ENCODE results near the gene NELFB. TPM values are rescaled to one million over a fixed set of nuclear protein-coding genes. Genes with fewer than 3 reads are reported as not detected.

NELFB gene
- total RNA-seq, 1 experiment from 2014 or later, result 47.3 TPM

GRCh38 chr9:137273095-137273490, 18.0 kb downstream of the NELFB start:
- no peak for DNase-seq (ENCODE audit: low read depth, low spot score)
- in situ Hi-C loops (cut with HindIII; ENCODE audit: low pct_unique_long_range_greater_than_20kb, low sequenced_read_pairs), result no loop called here

DNA sequence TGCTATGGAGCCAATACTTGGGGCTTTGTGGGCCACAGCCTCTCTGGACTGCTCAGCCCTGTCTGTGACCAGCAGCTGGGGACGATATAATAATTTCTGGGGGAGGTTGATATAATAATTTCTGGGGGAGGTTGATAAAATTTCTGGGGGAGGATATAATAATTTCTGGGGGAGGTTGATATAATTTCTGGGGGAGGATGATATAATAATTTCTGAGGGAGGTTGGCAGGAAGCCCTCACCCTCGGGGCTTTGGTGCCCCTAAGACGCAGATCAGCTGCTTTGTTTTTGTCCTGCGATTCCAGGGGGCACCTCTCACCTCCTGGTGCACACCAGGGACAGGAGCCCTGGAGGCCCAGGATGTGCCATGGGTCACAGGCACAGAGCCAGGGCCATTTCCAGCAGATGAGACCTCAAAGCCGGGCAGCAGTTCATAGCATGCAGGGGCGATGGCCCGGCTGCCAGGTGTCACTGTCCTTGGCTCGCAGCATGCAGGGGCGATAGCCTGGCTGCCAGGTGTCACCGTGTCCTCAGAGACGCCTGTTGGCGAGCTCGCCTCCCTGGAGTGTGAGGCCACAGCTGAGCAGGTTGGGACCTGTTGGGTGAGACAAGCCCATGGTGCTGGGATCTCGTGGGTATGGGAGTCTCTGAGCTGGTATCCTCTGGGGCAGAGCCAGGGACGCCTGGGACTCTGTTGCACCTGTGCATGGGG, 18.6 kb downstream of the NELFB start:
- DNase-seq (ENCODE audit: low read depth, low spot score), result no peak
- in situ Hi-C loops (cut with HindIII; ENCODE audit: low pct_unique_long_range_greater_than_20kb, low sequenced_read_pairs), result no loop called here

- no peak for DNase-seq (ENCODE audit: low read depth, low spot score)
- in situ Hi-C loops (cut with HindIII; ENCODE audit: low pct_unique_long_range_greater_than_20kb, low sequenced_read_pairs), result no loop called here
These were observed 20.1 kb downstream of the NELFB start for GRCh38 chr9:137275203-137275587.

- in situ Hi-C loops (cut with HindIII; ENCODE audit: low pct_unique_long_range_greater_than_20kb, low sequenced_read_pairs), result no loop called here
- DNase-seq (ENCODE audit: low read depth, low spot score), result no peak
These were observed 20.7 kb downstream of the NELFB start for GRCh38 chr9:137275588-137276472.

GRCh38 chr9:137276473-137277328, 21.6 kb downstream of the NELFB start:
- in situ Hi-C loops (cut with HindIII; ENCODE audit: low pct_unique_long_range_greater_than_20kb, low sequenced_read_pairs), result no loop called here
- no peak for DNase-seq (ENCODE audit: low read depth, low spot score)

GRCh38 chr9:137277329-137278041, 22.4 kb downstream of the NELFB start, which contains the start of gene TOR4A:
Gene TOR4A (plus strand): TSS chr9:137277726. CDS start chr9:137278690, 964 bp downstream.
- DNase-seq (ENCODE audit: low read depth, low spot score), result no peak
- in situ Hi-C loops (cut with HindIII; ENCODE audit: low pct_unique_long_range_greater_than_20kb, low sequenced_read_pairs), result no loop called here

- in situ Hi-C loops (cut with HindIII; ENCODE audit: low pct_unique_long_range_greater_than_20kb, low sequenced_read_pairs), result no loop called here
- DNase-seq (ENCODE audit: low read depth, low spot score), result no peak
These were observed 23.1 kb downstream of the NELFB start for GRCh38 chr9:137278061-137278701.

DNA sequence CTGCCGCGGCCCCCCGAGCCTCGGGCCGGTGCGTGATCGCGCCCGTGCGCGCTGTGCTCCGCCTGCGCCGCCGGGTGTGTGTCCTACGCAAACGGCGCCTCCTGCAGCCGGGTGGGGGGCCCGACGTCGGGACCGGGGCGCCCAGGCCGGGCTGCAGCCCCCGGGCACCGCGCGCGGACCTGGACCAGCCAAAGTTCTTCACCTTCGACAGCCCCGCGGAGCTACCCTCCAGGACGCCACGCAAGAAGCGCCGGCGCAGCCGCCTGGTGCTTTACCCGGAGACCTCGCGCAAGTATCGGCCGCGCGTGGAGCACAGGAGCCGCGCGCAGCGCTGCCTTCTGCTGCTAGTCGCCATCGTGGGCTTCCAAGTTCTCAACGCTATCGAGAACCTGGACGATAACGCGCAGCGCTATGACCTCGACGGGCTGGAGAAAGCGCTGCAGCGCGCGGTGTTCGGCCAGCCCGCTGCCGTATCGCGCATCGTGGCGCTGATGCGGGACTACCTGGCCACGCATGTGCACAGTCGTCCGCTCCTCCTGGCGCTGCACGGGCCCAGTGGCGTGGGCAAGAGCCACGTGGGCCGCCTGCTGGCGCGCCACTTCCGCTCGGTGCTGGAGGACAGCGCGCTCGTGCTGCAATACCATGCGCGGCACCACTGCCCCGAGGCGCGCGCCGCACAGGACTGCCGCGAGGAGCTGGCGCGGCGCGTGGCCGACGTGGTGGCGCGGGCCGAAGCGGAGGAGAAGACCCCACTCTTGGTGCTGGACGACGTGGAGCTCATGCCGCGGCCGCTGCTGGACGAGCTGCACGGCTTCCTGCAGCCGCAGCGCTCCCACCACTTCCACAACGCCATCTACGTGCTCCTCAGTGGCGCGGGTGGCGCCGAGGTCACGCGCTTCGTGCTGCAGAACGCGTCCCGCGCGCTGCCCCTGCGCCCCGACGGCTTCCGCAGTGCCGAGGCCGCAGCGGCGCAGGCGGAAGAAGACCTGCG, 23.9 kb downstream of the NELFB start:
- in situ Hi-C loops (cut with HindIII; ENCODE audit: low pct_unique_long_range_greater_than_20kb, low sequenced_read_pairs), result no loop called here
- no peak for DNase-seq (ENCODE audit: low read depth, low spot score)

- in situ Hi-C loops (cut with HindIII; ENCODE audit: low pct_unique_long_range_greater_than_20kb, low sequenced_read_pairs), result no loop called here
- DNase-seq (ENCODE audit: low read depth, low spot score), result no peak
These were observed 24.8 kb downstream of the NELFB start for GRCh38 chr9:137279741-137280473.

DNA sequence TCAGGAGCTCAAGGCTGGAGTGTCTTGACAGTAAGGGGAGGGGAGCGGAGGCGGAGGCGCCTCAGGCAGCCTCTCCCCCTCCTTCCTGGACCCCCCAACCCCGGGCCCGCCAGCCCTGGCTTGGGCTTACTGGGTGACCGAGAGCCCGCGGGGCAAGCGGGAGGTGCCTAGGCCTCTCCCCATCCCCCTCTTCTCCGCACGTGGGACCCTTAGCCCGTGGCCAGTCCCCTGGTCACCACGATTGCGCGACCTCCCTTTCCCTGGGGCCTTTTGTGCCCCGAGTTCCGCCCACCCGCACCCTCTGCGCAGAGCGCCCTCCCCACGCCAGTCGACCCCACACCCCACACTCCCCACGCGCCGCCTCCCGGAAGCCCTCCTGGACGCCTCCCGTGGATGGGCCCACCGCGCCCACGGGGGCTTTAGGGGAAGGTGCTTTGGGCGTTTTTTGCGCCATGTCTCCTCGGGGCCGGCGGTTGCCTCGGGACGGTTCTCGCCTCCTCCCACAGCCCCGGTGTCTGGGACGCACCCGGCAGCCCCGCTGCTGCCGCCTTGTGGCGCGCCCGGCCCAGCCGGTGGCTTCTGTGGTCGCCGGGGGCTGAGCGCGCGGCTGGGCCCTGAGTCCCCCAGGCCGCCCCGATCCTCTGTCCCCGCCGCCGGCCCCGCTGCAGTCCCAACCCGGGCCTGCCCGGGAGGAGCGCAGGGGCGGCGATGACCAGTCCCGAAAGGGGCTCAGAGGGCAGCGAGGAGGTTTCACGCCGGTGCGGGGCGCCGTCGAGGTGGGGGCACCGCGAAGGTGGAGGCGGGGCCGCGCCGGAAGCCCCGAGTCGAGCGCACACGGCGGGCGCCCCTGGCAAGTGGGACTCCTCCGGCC, 25.6 kb downstream of the NELFB start:
- no peak for DNase-seq (ENCODE audit: low read depth, low spot score)
- in situ Hi-C loops (cut with HindIII; ENCODE audit: low pct_unique_long_range_greater_than_20kb, low sequenced_read_pairs), result no loop called here

GRCh38 chr9:137281345-137282116, 26.4 kb downstream of the NELFB start:
- DNase-seq (ENCODE audit: low read depth, low spot score), result no peak
- in situ Hi-C loops (cut with HindIII; ENCODE audit: low pct_unique_long_range_greater_than_20kb, low sequenced_read_pairs), result no loop called here

DNA sequence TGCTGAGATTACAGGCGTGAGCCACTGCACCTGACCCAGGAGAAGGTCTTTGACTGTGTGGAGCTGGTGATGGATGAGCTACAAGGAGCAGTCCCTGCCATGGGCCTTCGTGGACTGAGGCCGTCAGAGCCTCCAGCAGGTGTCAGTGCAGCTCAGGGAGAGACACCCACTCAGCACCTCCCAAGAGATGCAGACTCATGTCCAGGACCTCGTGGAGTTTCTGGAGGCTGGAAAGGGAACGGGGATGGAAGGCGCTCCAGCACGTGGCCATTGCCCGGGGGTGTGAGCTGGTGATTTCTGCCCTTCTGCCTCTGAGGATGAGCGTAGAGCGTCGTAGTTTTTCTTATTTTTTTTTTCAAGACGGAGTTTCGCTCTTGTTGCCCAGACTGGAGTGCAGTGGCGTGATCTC, 31.9 kb downstream of the NELFB start:
- in situ Hi-C loops (cut with HindIII; ENCODE audit: low pct_unique_long_range_greater_than_20kb, low sequenced_read_pairs), result no loop called here
- DNase-seq (ENCODE audit: low read depth, low spot score), result peak; percentile 92

DNA sequence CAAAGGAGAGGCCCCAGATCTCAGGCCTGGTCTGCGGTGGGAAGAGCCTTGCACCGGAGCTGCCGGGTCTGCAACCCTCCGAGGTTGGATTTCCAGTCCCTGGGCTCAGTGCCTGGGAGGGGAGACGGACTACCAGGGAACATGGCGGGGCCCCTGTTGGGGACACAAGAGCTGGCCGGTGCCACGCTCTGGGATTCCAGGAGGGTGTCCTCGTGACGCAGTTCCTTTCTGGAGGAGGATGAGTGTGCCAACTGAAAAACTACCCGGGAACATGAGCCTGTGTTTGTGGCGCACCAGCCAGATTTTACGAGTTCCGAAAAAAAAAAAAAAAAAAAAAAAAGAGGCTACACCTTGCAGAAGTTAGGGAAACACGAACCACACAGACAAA, 38.0 kb downstream of the NELFB start:
- in situ Hi-C loops (cut with HindIII; ENCODE audit: low pct_unique_long_range_greater_than_20kb, low sequenced_read_pairs), result no loop called here
- DNase-seq (ENCODE audit: low read depth, low spot score), result no peak

All from SK-MEL-5 (cell line).